KG1 (cell line): Measurements from ENCODE around the gene KCNJ4.
A peak's percentile ranks its signal among the peaks of the same experiment; 100 is the strongest.
"Not testable (repeated sequence)": the region's sequence is repeated elsewhere in the genome, so short reads cannot be mapped to it uniquely, and the experiment has no call there.

Experiments used
- DNase-seq: peaks from one replicate; lab custom pipeline; 2025; lab: John Stamatoyannopoulos, UW

The KCNJ4 gene

DNA sequence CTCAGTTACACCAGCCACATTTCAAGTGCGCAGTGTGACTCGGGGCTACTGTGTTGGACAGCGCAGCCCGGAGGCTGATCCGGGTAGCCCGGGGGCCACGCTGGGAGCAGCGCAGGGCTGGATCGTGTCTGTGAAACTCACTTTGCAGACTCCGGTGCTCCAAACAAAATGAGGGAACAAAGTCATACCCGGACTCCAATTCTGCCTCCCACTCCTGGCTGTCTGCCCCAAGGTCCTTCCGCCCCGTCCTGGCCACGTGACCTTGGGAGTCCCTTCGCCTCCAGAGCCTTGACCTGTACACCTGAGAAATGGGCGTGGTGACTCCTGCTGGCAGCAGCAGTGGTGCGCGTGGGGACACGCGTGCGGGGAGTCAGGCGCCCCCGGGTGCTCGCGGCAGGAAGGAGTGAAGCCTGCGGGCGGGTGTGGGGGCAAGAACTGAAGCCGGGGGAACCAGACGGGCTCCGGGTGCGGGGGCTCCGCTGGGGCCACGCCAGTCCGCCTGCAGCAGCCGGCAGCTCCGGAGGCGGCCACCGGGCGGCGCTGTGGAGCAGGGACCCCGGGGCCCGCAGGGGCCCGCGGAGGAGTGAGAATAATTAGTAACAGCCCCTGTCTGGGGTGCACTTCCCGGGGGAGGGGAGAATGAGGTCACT is 42.4 kb downstream of the KCNJ4 start:
- no peak for DNase-seq

DNA sequence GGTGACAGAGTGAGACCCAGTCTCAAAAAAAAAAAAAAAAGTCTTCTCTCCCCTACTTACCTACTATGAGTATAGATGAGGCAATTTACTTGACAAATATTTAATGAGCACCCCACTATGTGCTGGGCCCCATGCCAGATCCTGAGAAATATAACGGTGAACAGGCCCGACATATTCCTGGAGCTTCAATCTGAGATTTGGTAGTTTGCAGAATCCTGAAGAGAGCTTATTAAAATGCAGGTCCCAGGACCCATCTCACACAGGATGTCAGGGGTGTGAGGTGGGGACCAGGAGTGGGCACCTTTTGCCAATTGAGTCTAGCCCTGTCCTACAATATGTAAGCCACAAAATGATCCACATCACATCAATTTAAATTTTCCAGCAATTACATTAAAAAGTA is 44.0 kb downstream of the KCNJ4 start:
- DNase-seq, result no peak

DNA sequence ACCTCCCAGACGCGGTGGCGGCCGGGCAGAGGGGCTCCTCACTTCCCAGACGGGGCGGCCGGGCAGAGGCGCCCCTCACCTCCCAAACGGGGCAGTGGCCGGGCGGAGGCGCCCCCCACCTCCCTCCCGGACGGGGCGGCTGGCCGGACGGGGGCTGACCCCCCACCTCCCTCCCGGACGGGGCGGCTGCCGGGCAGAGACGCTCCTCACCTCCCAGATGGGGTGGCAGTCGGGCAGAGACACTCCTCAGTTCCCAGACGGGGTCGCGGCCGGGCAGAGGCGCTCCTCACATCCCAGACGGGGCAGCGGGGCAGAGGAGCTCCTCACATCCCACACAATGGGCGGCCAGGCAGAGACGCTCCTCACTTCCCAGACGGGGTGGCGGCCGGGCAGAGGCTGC is 45.1 kb downstream of the KCNJ4 start:
- not testable (repeated sequence) for DNase-seq

DNA sequence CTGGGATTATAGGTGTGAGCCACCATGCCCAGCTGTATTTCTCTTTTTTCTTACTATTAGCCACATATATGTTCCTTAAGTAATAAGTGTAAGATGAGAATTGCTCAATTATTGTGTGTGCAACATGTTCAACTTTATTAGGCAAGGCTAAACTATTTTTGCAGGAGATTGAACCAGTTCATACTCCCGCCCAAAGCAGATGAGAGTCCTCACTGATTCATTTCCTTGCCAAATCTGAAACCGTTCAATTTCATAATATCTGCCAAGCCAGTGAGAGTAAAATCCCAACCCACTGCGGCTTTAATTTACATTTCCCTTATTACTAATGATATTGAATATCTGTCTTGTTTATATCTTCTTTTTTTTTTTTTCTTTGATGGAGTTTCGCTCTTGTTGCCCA is 48.4 kb downstream of the KCNJ4 start:
- DNase-seq, result no peak

DNA sequence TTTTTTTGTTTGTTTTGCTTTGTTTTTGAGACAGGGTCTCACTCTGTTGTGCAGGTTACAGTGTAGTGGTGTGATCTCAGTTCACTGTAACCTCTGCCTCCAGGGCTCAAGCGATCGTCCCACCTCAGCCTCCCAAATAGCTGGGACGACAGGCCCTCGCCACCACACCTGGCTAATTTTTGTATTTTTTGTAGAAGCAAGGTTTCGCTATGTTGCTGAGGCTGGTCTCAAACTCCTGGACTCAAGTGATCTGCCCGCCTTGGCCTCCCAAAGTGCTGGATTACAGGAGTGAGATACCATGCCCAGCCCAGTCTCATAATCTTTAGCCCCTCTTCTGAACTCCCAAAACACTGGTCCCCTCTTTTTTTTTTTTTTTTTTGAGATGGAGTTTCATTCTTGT is 50.6 kb downstream of the KCNJ4 start:
- DNase-seq, result no peak

DNA sequence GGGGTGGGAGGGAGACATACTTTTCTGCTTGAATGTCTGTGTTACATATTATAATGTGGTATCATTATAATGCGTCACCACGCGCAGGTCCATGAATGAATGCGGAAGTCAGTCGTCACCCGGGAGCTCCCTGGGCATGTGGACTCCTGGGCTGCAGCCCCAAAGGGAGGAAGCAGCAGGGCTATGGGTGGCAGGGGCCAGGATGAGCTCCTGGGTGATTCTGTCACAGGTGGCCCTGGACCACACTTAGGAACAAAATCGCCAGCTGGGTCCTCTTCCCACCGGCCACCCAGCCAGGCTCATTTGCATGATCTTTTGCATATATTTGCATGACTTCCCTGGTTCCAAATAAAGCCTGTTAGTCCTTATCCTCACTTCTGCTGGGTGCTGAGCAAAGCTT is 51.2 kb downstream of the KCNJ4 start:
- DNase-seq, result no peak

DNA sequence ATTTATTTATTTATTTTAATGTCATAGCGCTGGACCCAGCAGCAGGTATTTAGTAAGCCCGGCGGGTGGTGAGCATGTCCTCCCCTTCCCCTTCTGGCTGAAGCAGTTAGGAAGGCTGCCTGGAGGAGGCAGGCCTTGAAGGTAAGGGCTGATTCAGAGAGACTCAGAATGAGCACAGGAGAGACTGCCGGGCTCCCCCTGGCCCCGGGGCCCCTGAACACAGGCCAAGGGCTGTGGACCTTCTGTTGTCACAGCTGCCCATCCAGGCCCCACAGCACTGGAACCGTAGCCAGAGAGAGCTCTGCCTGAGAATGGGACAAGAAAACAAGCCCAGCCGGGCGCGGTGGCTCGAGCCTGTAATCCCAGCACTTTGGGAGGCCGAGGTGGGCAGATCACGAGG is 52.8 kb downstream of the KCNJ4 start:
- no peak for DNase-seq

DNA sequence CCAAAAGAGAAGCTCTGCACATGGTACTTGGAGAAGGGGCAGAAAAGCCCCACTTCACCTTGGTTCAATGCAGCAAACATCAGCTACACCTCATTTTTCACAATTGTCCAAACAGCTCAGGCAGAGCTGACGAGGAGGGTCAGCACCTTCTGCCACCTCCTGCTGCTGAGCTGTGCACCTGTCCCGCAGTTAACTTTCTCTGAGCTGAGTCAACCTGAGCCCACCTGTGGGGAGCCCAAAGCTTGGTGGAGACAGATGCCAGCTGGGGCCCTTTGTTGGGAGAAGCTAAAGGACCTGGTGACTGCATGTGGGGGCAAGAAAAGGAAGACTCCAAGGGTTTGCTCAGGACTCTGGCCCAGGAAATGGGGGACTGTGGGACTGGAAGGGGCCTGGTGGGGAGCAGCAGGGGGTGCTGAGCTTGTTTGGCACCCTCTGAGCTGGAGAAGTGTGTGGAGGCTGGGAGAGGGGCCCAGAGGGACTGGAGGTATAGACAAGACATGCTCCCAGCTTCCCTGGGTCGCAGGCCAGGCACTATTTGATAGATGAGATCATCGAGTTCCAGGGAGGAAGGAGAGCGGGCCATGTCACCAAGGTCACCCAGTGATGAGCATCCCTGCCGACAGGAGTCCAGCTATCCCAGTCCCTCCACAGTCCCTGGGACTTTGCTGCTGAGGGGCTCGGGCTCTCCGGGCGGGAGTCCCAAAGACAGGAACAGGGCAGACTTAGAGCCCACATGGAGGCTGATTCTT is 53.5 kb downstream of the KCNJ4 start:
- no peak for DNase-seq

DNA sequence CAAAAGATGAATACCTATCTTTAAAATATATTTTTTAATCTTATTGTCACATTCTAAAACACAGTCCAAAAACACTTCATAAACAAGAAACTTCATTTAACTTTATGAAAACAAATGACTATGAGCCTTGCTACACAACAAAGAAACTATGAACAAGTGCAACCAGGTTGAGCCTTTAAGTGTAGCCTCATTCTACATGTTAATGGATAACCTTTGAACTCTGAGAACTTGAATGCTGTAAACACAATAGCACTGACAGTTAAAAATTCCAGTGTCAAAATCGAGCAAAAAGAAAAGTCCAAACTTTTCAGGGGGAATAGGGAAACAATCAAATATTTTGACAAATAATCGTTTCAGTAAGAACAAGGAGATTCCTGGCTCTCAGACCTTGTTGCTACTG is 54.7 kb downstream of the KCNJ4 start:
- not testable (repeated sequence) for DNase-seq

DNA sequence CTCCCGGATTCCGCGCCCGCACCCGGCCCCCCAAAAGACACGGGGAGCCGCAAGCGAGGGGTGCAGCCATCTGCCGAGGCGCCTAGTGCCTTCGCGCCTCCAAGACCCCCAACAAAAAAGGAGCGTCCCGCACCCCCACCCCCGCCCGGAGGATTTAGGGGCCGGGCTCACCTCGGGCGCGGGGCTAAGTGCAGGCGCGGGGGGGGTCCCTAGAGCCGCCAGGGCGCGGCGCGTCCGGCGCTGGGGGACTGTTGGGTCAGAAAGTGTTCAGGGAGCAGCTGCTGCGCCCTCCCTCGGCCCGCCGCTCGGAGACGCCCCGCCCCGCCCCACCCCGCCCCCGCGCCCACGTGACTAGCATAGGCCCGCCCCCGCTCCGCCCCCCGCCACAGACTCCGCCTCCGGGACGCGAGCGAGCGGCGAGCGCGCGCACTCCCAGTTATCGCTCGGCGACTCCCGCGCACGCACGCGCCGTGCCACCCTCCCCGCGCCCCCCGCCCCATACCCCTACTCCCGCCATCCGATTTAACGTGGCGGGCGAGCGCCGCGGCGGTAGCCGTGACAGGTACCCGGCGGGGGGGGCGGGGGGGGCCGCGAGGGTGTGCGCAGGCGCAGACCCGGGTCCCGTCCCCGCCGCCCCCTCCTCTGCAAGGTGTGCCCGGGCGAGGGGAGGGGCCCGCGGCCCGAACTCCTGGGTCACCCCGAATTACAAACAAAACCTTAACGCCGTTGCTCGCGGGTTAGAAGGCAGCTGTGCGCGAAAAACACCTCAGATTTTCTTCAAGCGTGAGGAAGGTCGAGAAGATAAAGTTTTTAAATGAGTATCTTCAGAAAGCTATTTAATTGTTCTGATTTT is 56.2 kb downstream of the KCNJ4 start:
- DNase-seq, result peak; percentile 55

DNA sequence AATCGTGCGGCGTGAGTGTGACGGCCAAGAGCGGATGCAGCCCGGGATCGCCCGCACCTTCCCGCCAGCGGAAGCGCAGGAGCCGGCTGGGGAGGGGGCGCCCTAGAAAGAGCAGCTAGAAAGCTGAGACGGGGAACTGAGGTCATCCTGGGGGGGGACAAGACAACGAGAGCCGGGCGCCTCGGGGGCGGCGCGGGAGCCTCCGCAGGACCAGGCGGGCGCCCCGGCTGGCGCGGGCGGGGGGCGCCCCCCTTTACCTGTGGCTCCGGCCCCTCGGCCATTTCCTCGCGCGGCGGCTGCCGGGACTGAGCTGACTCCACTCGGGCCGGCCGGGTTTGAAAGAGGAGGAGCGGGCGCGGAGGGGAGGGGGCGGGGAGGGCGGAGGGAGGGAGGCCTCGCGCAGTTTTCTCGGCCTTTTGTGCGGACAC is 56.8 kb downstream of the KCNJ4 start:
- not testable (repeated sequence) for DNase-seq

DNA sequence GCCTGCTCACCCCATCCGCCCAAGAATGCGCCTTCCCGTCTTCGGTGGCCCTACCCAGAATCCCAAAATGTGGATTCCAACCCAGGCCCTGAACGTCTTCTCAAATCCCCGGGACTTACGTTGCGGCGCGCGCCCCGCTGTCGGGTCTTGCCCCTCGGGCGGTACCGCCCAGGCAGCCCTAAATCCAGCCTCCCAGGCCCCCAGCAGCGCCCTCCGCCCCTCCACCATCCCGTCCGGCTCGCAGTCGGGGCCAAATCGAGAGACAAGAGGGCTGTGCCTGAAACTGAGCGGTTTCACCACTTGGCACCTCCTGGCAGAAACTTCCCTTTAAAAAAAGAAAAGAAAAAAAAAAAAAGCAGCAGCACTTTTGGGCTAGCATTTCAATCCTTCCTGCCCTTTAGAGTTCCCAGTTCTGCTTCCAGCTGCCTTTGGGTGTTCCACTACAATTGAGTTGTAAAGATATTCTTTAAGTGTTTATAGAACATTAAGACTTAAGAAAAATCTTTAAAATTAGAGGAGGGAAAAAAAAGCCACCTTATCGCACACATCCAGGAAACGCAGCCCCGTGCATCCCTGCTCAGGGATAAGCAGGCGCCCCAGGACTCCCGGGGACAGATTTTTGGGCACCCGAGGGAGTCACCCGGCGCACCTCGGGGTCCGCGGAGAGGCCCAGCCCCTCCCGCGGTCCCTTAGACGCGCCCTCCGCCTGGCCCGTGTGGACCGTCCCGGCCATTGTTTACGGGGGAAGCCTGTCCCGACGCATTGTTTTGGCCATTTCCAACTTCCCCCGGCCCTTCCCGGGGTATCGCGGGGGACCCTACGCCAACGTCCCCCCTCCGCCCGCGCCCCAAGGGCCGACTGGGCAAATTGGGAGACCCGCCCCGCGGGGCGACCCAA is 57.6 kb downstream of the KCNJ4 start:
- DNase-seq, result peak; percentile 23

DNA sequence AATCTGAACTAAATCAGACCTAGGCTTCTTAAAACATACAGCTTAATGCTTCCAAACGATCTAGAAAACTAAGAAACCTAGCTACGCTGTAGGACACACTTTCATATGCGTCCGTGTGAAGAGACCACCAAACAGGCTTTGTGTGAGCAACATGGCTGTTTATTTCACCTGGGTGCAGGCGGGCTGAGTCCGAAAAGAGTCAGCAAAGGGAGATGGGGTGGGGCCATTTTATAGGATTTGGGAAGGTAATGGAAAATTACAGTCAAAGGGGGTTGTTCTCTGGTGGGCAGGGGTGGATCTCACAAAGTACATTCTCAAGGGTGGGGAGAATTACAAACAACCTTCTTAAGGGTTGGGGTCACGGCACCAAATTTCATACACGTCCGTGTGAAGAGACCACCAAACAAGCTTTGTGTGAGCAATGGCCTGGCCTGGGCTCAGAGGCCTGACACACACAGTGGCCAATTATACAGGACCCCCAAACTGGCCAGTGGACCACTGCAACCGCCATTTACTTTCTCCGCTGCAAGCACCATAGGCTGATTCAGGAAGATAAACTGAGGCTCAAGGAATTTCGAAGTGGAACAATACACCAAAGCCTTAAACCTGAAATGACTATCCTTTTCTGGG is 58.4 kb downstream of the KCNJ4 start:
- DNase-seq, result not testable (repeated sequence)

DNA sequence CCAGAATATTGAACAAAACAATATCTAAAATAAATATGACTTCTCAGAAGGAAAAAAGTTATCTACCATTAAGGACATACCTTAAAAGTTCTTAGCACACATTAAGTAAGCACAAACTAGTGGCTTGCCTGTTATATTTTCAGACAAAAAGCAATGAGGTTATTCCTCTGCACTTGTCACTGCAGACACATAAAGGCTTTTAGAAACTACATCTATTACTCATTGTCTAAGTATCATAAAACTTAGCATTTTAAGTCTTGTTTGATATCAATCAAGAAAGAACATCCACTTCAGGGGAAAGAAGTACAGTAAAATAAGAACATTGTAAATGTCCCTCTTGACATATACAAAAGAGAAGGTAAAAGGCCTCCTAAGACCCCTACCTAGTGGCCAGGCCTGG is 59.1 kb downstream of the KCNJ4 start:
- peak; percentile 8 for DNase-seq

DNA sequence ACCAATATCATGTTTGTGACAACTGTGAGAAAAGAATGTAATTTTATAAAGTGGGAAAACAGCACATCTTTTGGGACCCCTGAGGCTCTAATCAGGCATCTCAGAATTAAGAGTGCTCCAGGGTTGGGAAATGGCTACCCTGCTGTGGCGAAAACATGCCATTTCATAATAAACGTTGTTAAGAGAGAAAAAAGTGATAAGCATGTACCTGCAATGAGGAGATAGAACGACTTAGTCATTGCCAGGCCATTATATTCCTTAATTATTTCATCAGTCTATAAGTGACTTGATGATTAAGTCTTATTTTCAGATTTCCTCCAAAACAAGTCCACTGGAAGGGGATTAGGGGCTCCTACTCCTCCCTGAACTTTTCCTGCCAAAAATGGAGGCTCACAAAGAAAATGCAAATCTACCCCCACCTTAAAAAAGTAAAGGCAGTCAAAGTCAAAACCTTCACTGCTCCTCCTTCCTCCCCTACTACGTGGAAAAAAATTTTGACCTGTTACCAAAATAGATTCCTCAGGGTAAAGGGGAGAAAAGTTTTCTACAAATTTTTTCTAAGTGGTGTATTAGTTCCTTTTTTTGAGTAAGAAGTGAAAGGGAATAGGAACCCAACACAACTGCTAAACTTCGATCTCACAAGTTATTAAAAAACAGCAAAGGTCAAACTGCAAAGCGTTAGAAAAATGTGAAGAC is 59.9 kb downstream of the KCNJ4 start:
- peak; percentile 15 for DNase-seq

DNA sequence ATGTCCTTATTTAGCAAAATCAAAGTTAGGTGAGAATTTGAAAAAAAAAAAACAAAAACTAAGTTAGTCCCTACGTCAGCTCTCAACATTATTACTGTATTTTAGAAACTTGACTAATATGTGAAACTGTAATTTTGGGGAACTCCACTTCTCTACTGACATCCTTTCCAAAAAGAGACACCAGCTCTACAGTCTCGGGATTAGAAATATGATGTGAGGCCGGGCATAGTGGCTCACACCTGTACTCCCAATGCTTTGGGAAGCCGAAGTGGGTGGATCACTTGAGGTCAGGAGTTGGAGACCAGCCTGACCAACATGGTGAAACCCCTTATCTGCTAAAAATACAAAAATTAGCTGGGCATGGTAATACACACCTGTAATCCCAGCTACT is 65.6 kb downstream of the KCNJ4 start:
- not testable (repeated sequence) for DNase-seq

DNA sequence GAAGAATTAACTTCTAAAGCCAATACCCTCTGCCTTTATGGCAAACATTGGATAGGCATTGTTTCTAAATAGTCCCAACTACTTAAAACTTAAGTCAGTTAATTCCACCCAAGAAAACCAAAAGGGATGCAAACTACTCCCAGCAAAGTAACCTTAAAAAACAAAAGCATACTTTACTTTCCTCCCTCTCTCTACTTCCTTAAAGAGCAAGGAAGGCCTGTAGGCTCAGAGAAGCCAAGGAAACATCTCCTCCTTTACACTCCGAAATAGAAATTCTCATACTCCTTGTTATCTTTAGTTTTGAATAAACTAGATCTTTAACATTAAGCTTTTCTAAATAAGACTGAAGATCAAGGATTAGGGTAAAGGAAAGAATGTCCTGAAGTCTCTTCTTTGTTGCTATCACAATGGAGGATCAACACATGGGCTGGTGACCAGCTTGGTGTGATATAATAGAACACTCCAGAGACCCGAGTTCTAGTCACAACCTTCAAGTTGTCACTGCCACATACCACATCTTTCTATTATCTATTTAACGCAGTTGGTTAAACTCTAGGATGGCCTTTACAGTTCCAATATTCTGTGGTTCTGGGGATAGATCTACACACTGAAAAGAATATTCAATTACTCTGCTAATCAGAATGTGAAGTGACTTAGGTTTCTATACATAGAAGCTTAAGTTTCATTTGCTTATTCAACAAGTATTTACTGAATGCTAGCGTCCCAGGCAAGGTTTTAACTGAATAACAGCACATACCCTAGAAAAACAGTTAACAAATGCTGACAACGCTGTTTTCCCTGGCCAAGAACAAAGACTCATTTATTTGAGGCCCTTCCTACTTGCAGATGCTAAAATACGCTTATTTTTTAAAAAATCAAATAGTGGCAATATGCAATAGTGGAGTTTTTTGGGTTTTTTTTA is 66.2 kb downstream of the KCNJ4 start:
- DNase-seq, result not testable (repeated sequence)

DNA sequence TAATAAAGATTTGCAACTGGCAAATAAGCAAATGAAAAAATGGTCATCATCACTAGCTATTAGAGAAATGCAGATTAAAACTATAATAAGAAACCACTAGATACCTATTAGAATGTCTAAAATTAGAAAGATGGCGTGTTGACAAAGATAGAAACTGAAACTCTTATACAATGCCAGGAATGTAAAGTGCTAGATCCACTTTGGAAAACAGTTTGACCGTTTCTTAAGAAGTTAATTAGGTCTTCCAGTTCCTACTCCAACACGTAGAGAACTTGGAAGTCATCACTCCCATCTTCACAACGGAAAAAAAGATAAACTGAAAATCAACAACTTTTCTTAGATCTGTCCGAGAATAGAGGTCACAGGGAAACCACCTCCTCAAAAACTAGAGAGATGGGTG is 68.1 kb downstream of the KCNJ4 start:
- not testable (repeated sequence) for DNase-seq

DNA sequence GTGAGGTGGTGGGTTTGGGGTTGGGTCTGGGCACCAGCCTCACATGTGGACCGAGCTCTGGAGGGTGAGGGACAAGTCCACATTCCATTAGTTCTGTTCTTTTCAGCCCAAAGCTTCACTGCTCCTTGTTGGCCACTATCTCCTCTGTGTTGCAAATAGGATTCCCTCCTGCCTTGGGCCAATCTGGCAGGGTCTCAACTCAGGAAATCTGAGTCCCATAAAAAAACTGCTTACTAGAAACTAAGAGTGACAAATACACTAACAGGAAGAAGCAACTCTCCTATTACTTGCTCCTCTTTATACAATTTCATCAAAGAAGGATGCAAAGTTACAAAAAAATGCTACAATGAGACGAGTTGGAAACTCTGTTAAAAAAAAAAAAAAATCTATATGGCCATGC is 71.6 kb downstream of the KCNJ4 start:
- DNase-seq, result no peak

DNA sequence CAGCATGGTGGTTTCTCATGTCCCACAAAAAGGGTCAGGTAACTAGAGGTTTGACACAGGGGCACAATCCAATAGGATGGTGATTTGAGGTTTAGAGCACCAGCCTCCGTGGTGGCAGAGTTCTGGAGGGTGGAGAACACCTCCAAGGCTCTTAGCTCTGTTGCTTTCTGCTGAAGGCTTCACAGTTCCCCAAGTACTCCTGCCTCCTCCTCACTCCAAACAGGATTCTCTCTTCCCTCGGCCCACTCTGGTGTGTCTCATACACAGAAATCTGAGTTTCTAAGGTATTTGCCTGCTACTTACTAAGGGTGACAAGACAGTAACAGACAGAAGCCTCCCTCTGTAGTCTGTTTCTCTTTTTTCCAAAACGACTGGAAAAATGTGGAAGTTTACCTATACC is 73.6 kb downstream of the KCNJ4 start:
- DNase-seq, result not testable (repeated sequence)
